ENCODE results near the gene CRELD2.

Gene CRELD2

DNA sequence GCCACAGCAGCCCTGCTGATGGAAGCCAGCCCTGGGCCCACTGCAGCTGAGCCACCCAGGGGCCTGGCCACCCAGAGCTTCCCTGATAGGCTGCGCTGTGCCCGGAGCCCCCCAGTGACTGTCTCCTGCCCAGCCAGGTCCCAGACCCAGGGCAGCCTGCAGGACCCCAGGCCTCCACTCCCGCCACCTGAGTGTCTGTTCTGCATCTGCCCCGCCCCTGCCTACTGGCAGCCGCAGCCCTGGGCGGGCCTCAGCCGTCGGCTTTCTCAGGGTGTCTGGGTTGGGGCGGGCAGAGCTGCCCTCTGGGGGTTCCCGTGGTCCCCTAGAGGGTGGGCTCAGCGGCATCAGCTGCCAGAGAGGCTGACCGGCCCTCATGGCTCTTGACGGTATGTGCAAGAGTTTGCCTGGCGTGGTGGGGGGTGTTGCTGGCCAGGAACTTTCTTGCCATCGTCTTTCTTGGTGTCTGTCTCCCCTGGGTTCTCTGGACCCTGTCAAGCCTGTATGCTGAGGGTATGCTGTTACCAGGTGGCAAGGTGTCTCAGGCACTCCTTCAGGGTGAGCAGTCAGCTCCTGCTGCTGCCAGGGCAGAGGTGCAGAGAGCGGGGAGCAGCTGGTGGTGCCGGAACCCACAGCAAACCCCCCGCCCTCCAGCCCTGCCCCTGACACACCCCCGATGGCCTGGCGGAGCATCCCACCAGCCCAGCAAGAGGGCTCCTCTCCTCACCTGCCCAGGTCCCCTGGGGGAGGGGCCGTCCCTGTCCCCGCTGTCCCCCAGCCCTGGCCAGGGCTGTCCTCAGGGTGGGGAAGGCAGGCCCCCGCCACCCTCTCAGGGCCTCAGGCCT, 29.9 kb downstream of the CRELD2 start:
- TF ChIP-seq, protein P1, sequence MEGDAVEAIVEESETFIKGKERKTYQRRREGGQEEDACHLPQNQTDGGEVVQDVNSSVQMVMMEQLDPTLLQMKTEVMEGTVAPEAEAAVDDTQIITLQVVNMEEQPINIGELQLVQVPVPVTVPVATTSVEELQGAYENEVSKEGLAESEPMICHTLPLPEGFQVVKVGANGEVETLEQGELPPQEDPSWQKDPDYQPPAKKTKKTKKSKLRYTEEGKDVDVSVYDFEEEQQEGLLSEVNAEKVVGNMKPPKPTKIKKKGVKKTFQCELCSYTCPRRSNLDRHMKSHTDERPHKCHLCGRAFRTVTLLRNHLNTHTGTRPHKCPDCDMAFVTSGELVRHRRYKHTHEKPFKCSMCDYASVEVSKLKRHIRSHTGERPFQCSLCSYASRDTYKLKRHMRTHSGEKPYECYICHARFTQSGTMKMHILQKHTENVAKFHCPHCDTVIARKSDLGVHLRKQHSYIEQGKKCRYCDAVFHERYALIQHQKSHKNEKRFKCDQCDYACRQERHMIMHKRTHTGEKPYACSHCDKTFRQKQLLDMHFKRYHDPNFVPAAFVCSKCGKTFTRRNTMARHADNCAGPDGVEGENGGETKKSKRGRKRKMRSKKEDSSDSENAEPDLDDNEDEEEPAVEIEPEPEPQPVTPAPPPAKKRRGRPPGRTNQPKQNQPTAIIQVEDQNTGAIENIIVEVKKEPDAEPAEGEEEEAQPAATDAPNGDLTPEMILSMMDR (IDR thresholded peaks at IDR 0.05; ENCODE audit: insufficient read depth, low read length, poor library complexity, severe bottlenecking), result no peak
- H3K36me3 ChIP-seq (ENCODE audit: control insufficient read depth, insufficient read depth, low read length), result no peaks in the 10 kb centered on the region
- H3K27me3 ChIP-seq (replicated peaks; ENCODE audit: control insufficient read depth, insufficient read depth, low read length), result no peaks in the 10 kb centered on the region
- H3K4me3 ChIP-seq (replicated peaks; ENCODE audit: low read depth, low read length), result no peak overlapping the region
- no peak for DNase-seq (ENCODE audit: extremely low read depth, insufficient read length)

DNA sequence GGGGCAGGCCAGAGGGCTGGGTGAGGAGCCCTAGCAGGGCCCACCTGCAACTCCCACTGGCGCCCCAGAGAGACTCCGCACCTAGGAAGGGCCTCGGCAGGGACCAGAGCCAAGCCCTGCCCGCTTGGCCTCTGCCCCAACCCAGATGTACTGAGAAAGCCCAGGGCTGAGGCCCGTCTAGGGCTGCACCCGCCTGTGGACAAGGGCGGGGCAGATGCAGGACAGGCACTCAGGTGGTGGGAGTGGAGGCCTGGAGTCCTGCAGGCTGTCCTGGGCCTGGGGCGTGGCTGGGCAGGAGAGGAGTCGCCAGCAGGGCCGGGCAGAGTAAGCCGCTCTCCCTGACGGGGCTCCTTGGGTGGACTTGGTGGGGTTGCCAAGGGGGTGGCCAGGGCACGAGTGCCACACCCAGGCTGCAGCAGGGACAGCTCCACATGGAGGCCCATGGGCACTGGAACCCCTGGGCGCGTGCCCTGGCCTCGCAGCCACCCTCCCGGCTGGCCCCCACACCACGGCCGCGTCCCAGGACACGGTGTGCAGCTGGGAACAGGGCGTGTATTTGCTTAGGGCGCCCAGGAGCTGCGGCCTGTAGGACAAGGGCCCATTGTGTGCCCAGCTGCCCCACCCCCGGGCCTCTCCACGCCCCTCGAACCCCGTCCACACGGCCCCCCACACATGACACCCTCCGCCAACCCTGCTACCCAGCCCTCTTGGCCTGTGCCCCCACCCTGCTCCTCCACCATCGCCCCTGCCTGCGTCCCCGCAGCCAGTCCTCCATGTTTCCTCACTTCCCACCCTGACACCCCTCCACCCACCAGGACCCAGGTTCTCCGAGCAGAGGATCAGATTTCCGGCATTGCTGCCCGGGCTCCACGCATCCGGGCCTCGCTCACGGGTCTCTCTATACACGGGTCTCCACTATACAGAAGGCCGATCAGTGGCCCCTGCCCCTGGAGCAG, 30.8 kb downstream of the CRELD2 start:
- Histone ChIP-seq H3K36me3 (ENCODE audit: control insufficient read depth, insufficient read depth, low read length) (no peaks in the 10 kb centered on the region), H3K4me3 (replicated peaks; ENCODE audit: low read depth, low read length) (no peak overlapping the region), H3K27me3 (replicated peaks; ENCODE audit: control insufficient read depth, insufficient read depth, low read length) (no peaks in the 10 kb centered on the region)
- TF ChIP-seq, protein P1 (IDR thresholded peaks at IDR 0.05; ENCODE audit: insufficient read depth, low read length, poor library complexity, severe bottlenecking), result no peak
- no peak for DNase-seq (ENCODE audit: extremely low read depth, insufficient read length)

DNA sequence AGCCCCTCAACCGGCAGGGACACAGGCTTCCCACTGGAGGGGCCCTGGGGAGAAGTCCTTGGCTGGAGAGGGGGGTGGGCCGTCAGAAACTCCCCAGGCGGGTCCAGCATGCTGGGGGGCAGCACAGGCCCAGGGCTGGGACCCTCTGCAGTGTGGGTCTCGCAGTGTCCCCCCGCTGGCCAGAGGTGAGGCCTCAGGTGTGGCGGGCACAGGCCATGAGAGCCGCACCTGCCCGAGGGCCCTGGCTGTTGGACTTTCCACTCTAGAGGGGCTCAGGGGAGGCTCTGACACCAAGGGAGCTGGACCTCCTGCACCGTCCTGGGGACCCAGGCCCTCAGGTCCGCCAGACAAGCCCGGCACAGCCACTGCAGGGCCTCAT, 31.5 kb downstream of the CRELD2 start:
- H3K27me3 ChIP-seq (replicated peaks; ENCODE audit: control insufficient read depth, insufficient read depth, low read length), result no peaks in the 10 kb centered on the region
- no peak overlapping the region for H3K4me3 ChIP-seq (replicated peaks; ENCODE audit: low read depth, low read length)
- no peaks in the 10 kb centered on the region for H3K36me3 ChIP-seq (ENCODE audit: control insufficient read depth, insufficient read depth, low read length)
- TF ChIP-seq, protein P1 (IDR thresholded peaks at IDR 0.05; ENCODE audit: insufficient read depth, low read length, poor library complexity, severe bottlenecking), result no peak
- DNase-seq (ENCODE audit: extremely low read depth, insufficient read length), result no peak

DNA sequence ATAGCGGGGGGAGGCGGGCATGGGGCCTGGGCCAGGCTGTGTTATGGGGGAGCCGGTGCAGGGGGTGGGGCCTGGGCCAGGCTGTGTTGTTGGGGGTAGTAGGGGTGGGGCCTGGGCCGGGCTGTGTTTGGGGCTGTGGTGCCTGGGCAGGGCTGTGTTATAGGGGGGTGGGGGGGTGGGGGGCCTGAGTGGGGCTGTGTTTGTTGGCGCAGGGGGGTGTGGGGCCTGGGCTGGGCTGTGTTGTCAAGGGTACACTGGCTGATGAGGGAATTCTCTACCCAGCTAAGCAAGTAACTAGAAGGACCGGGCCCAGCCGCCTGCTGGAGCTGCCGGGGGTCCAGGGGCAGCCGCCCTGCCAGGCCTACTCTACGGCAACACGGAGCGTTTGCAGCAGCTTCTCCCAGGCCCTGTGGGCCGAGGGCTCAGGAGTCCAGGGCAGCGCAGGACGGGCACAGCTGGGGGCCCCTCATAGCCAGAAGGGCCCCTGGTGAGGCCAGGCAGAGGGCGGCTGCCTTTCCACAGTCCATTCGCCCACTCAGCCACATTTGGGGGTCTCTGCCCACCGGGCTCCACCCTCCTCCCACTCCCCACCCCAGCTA, 32.1 kb downstream of the CRELD2 start:
- Histone ChIP-seq H3K27me3 (replicated peaks; ENCODE audit: control insufficient read depth, insufficient read depth, low read length) (no peaks in the 10 kb centered on the region), H3K36me3 (ENCODE audit: control insufficient read depth, insufficient read depth, low read length) (no peaks in the 10 kb centered on the region), H3K4me3 (replicated peaks; ENCODE audit: low read depth, low read length) (no peak overlapping the region)
- TF ChIP-seq, protein P1 (IDR thresholded peaks at IDR 0.05; ENCODE audit: insufficient read depth, low read length, poor library complexity, severe bottlenecking), result no peak
- DNase-seq (ENCODE audit: extremely low read depth, insufficient read length), result no peak

DNA sequence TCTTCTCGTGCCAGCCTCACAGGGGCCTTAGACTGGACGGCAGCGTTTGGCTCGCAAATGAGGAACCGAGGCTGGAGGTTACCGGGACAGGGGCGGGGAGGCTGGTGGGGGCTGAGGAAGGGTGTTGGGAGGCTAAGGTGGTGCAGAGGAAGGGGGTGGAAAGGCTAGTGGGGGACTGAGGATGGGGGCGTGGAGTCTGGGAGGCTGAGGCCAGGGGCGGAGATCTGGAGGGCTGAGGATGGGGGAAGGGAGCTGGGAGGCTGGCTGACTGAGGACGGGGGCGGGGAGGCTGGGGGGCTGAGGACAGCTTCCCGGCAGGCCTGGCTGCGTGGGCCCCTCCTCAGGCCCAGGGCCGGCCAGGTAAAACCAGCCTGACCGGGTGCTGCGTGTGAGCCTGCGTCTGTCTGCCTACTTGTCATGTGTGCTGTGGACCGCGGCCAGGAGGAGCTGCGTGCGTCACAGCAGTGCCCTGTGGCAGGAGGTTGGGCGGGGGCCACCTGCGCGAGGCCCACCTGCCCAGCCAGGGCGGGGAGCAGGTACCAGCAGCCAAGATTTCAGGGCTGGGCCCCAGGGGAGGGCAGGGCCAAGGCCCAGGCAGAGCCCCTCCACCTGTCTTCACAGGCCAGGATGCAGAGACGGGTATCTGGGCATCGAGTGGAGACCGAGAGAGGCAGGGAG, 32.7 kb downstream of the CRELD2 start:
- no peak for DNase-seq (ENCODE audit: extremely low read depth, insufficient read length)
- Histone ChIP-seq H3K4me3 (replicated peaks; ENCODE audit: low read depth, low read length) (no peak overlapping the region), H3K27me3 (replicated peaks; ENCODE audit: control insufficient read depth, insufficient read depth, low read length) (no peaks in the 10 kb centered on the region), H3K36me3 (ENCODE audit: control insufficient read depth, insufficient read depth, low read length) (no peaks in the 10 kb centered on the region)
- TF ChIP-seq, protein P1 (IDR thresholded peaks at IDR 0.05; ENCODE audit: insufficient read depth, low read length, poor library complexity, severe bottlenecking), result no peak

Data from GM06990 (cell line).